ENCODE results near the gene PIP4K2A.
"Not testable (repeated sequence)": the region's sequence is repeated elsewhere in the genome, so short reads cannot be mapped to it uniquely, and the experiment has no call there.

The PIP4K2A gene

GRCh38 chr10:22714479-22715289, at the start of gene PIP4K2A:
Gene PIP4K2A (minus strand): TSS chr10:22714578. CDS start chr10:22714326, 252 bp downstream.
- no peak for DNase-seq (ENCODE audit: low read depth)

GRCh38 chr10:22761569-22762220, 47.3 kb upstream of the PIP4K2A start:
- DNase-seq (ENCODE audit: low read depth) = no peak

- no peak for DNase-seq (ENCODE audit: low read depth)
Observed at GRCh38 chr10:22760025-22760424, 45.6 kb upstream of the PIP4K2A start.

- DNase-seq (ENCODE audit: low read depth) = no peak
Observed at GRCh38 chr10:22758867-22759266, 44.5 kb upstream of the PIP4K2A start.

- no peak for DNase-seq (ENCODE audit: low read depth)
Observed at GRCh38 chr10:22754296-22754695, 39.9 kb upstream of the PIP4K2A start.

- no peak for DNase-seq (ENCODE audit: low read depth)
Observed at GRCh38 chr10:22753786-22754185, 39.4 kb upstream of the PIP4K2A start.

- no peak for DNase-seq (ENCODE audit: low read depth)
Observed at GRCh38 chr10:22752272-22752889, 38.0 kb upstream of the PIP4K2A start.

- DNase-seq (ENCODE audit: low read depth) = no peak
Observed at GRCh38 chr10:22750131-22750530, 35.8 kb upstream of the PIP4K2A start.

- not testable (repeated sequence) for DNase-seq (ENCODE audit: low read depth)
Observed at GRCh38 chr10:22744858-22745257, 30.5 kb upstream of the PIP4K2A start.

GRCh38 chr10:22742678-22743077, 28.3 kb upstream of the PIP4K2A start:
- no peak for DNase-seq (ENCODE audit: low read depth)

GRCh38 chr10:22741631-22742030, 27.3 kb upstream of the PIP4K2A start:
- not testable (repeated sequence) for DNase-seq (ENCODE audit: low read depth)

GRCh38 chr10:22740180-22740579, 25.8 kb upstream of the PIP4K2A start:
- no peak for DNase-seq (ENCODE audit: low read depth)

- no peak for DNase-seq (ENCODE audit: low read depth)
Observed at GRCh38 chr10:22737587-22737986, 23.2 kb upstream of the PIP4K2A start.

GRCh38 chr10:22736134-22736533, 21.8 kb upstream of the PIP4K2A start:
- DNase-seq (ENCODE audit: low read depth) = no peak

- DNase-seq (ENCODE audit: low read depth) = no peak
Observed at GRCh38 chr10:22733992-22734391, 19.6 kb upstream of the PIP4K2A start.

- DNase-seq (ENCODE audit: low read depth) = no peak
Observed at GRCh38 chr10:22727663-22728062, 13.3 kb upstream of the PIP4K2A start.

GRCh38 chr10:22727112-22727511, 12.7 kb upstream of the PIP4K2A start:
- no peak for DNase-seq (ENCODE audit: low read depth)

GRCh38 chr10:22724773-22725172, 10.4 kb upstream of the PIP4K2A start:
- DNase-seq (ENCODE audit: low read depth) = no peak

GRCh38 chr10:22723783-22724182, 9.4 kb upstream of the PIP4K2A start:
- DNase-seq (ENCODE audit: low read depth) = no peak

- DNase-seq (ENCODE audit: low read depth) = no peak
Observed at GRCh38 chr10:22723343-22723779, 9.0 kb upstream of the PIP4K2A start.

GRCh38 chr10:22722626-22723169, 8.3 kb upstream of the PIP4K2A start:
- DNase-seq (ENCODE audit: low read depth) = no peak

GRCh38 chr10:22720667-22721066, 6.3 kb upstream of the PIP4K2A start:
- DNase-seq (ENCODE audit: low read depth) = no peak
